ENCODE results near the gene MYH11. TPM values are rescaled to one million over a fixed set of nuclear protein-coding genes. Genes with fewer than 3 reads are reported as not detected.

Gene MYH11
- total and polyA plus RNA-seq, 2 experiments from 2014 or later: 1.6 to 5.9 TPM

GRCh38 chr16:15866451-15866850 lies 9.6 kb upstream of the MYH11 start:
- H3K79me2 ChIP-seq (replicated peaks; ENCODE audit: insufficient read depth): no peaks in the 10 kb centered on the region
- H3K27me3 ChIP-seq (ENCODE audit: insufficient read depth): no peaks in the 10 kb centered on the region
- Mint-ChIP-seq H3K4me1 (no peaks in the 10 kb centered on the region), H3K27ac (no peak overlapping the region), H3K36me3 (ENCODE audit: low read depth) (peaks cover 18% of the 10 kb centered on the region), H3K4me3 (no peak overlapping the region), H3K27me3 (ENCODE audit: insufficient read depth, low read depth, poor library complexity) (peaks cover 3% of the 10 kb centered on the region), H3K9me3 (no peaks in the 10 kb centered on the region)
- H4K20me1 ChIP-seq (replicated peaks; ENCODE audit: insufficient read depth): no peaks in the 10 kb centered on the region
- no peak overlapping the region for H3K27ac ChIP-seq (ENCODE audit: low read depth)
- peaks cover 21% of the 10 kb centered on the region for H3K36me3 ChIP-seq (ENCODE audit: insufficient read depth)
- no peak overlapping the region for H3K4me2 ChIP-seq
- no peaks in the 10 kb centered on the region for H3K4me1 ChIP-seq (ENCODE audit: insufficient read depth)
- no peak for DNase-seq (ENCODE audit: low spot score)
- no peak for ATAC-seq
- H3K9me2 ChIP-seq (ENCODE audit: insufficient read depth): no peaks in the 10 kb centered on the region
- no peak overlapping the region for H2AFZ ChIP-seq
- TF ChIP-seq ZNF462 (CRISPR knock-in tag; IDR thresholded peaks at IDR 0.05) (no peak), CREB1 (CRISPR knock-in tag; IDR thresholded peaks at IDR 0.05; ENCODE audit: low read depth) (no peak), CTCF (conservative IDR thresholded peaks at IDR 0.05; ENCODE audit: low read depth in 2 of 2) (no peak), EZH2phosphoT487 (IDR thresholded peaks at IDR 0.05; ENCODE audit: unreplicated experiment) (no peak), STAT1 (IDR thresholded peaks at IDR 0.05; ENCODE audit: unreplicated experiment) (no peak), REST (IDR thresholded peaks at IDR 0.05; ENCODE audit: unreplicated experiment) (no peak), JUNB (IDR thresholded peaks at IDR 0.05; ENCODE audit: unreplicated experiment) (no peak), EZH2 (IDR thresholded peaks at IDR 0.05; ENCODE audit: low read depth, unreplicated experiment) (no peak), ZNF331 (CRISPR knock-in tag; IDR thresholded peaks at IDR 0.05; ENCODE audit: low read depth) (no peak), ZNF114 (CRISPR knock-in tag; IDR thresholded peaks at IDR 0.05) (no peak), NANOG (IDR thresholded peaks at IDR 0.05; ENCODE audit: borderline replicate concordance) (no peak), ETS1 (IDR thresholded peaks at IDR 0.05) (no peak), POLR2AphosphoS5 (IDR thresholded peaks at IDR 0.05; ENCODE audit: low read depth) (no peak)
- 0 out of 2 replicates have a peak, but pooled peaks cover 3% of the 10 kb centered on the region for H3F3A ChIP-seq (replicated peaks; ENCODE audit: low read depth)
- no peak overlapping the region for H3K4me3 ChIP-seq
